H1 (cell line): ENCODE measurements around the gene WDR33.

Experiments
- ATF3 ChIP-seq: IDR thresholded peaks from 2 replicates; pipeline ENCODE4 v1.6.1; 2011; ENCODE audit warnings: low read depth, mild to moderate bottlenecking, low read length; ENCODE audit not compliant: insufficient read depth
- CTCF ChIP-seq, 3 experiments: IDR thresholded peaks; 1 replicate in 2 of 3; 2 replicates in 1 of 3; pipeline versions ENCODE4 v1.5.1 to v1.6.1; 2011; ENCODE audit warnings: low read length in 3 of 3, mild to moderate bottlenecking in 3 of 3, inconsistent platforms in 2 of 3, low read depth in 1 of 3, moderate library complexity in 1 of 3; ENCODE audit not compliant: insufficient read depth in 1 of 3; ENCODE audit errors: control extremely low read depth in 1 of 3
- JUN ChIP-seq: IDR thresholded peaks from 2 replicates; pipeline ENCODE4 v1.6.1; 2011; ENCODE audit warnings: low read depth, mild to moderate bottlenecking, improper control_type of control experiment, low read length
- USF2 ChIP-seq: IDR thresholded peaks from 2 replicates; pipeline ENCODE4 v1.6.1; 2011; ENCODE audit warnings: low read length, improper control_type of control experiment
- YY1 ChIP-seq: IDR thresholded peaks from 2 replicates; pipeline ENCODE4 v1.6.1; 2011; ENCODE audit warnings: low read depth, mild to moderate bottlenecking, low read length
- ZNF274 ChIP-seq: IDR thresholded peaks from 2 replicates; pipeline ENCODE4 v1.7.0; 2012; ENCODE audit warnings: low read length, borderline replicate concordance; ENCODE audit errors: extremely low read depth

GRCh38 chr2:127655209-127656073 lies 155.5 kb downstream of the WDR33 start:
- TF ChIP-seq YY1, result no peak
- no peak for TF ChIP-seq ATF3
- no peak for TF ChIP-seq ZNF274
- TF ChIP-seq CTCF (IDR thresholded peaks at IDR 0.05; ENCODE audit: control extremely low read depth in 1 of 3, insufficient read depth in 1 of 3, low read depth in 1 of 3, low read length in 3 of 3), result no peak
- TF ChIP-seq JUN, result no peak
- TF ChIP-seq USF2, result no peak
